Mesendoderm (in vitro differentiated cells): ENCODE measurements around the gene TNFAIP1.

ENCODE experiments used
- DNase-seq: peaks from one replicate; pipeline ENCODE4 v3.0.0; 2013
- H2AK5ac ChIP-seq: 2 replicates; pipeline ENCODE4 v1.6.1; 2013; ENCODE audit warnings: low read length, inconsistent platforms
- H2BK120ac ChIP-seq: 2 replicates; pipeline ENCODE4 v1.6.1; 2013; ENCODE audit warnings: low read depth, mild to moderate bottlenecking, low read length, moderate library complexity, mixed read lengths
- H2BK15ac ChIP-seq: replicated peaks from 2 replicates; pipeline ENCODE4 v1.6.1; 2013; ENCODE audit warnings: low read depth, mild to moderate bottlenecking, moderate library complexity
- H2BK5ac ChIP-seq: 2 replicates; pipeline ENCODE4 v1.6.1; 2013; ENCODE audit warnings: low read length, inconsistent platforms
- H3K18ac ChIP-seq: 2 replicates; pipeline ENCODE4 v1.6.1; 2013; ENCODE audit warnings: mild to moderate bottlenecking, low read length, mixed read lengths
- H3K23ac ChIP-seq: one replicate; pipeline ENCODE4 v1.6.1; 2013; ENCODE audit warnings: low read length
- H3K27ac ChIP-seq: 2 replicates; pipeline ENCODE4 v1.5.1; 2013; ENCODE audit warnings: low read depth, mild to moderate bottlenecking, inconsistent platforms, low read length, moderate library complexity
- H3K27me3 ChIP-seq: 2 replicates; pipeline ENCODE4 v1.6.1; 2013; ENCODE audit warnings: low read length, control low read depth, mild to moderate bottlenecking, inconsistent platforms; ENCODE audit not compliant: insufficient read depth, poor library complexity
- H3K36me3 ChIP-seq: 2 replicates; pipeline ENCODE4 v1.6.1; 2013; ENCODE audit warnings: low read length, inconsistent platforms; ENCODE audit not compliant: control insufficient read depth, insufficient read depth
- H3K4ac ChIP-seq: one replicate; pipeline ENCODE4 v1.6.1; 2013; ENCODE audit warnings: low read depth, mild to moderate bottlenecking, low read length, moderate library complexity
- H3K4me1 ChIP-seq: 2 replicates; pipeline ENCODE4 v1.6.1; 2013; ENCODE audit warnings: low read depth, low read length, inconsistent platforms; ENCODE audit not compliant: control insufficient read depth
- H3K4me2 ChIP-seq: 2 replicates; pipeline ENCODE4 v1.6.1; 2013; ENCODE audit warnings: low read length
- H3K4me3 ChIP-seq: 2 replicates; pipeline ENCODE4 v1.5.1; 2013; ENCODE audit warnings: mild to moderate bottlenecking, low read length
- H3K56ac ChIP-seq: one replicate; pipeline ENCODE4 v1.6.1; 2013; ENCODE audit warnings: low read length
- H3K79me1 ChIP-seq: 2 replicates; pipeline ENCODE4 v1.6.1; 2013; ENCODE audit warnings: low read length, inconsistent platforms
- H3K79me2 ChIP-seq: 2 replicates; pipeline ENCODE4 v1.6.1; 2013; ENCODE audit warnings: mild to moderate bottlenecking, low read length; ENCODE audit not compliant: control insufficient read depth, insufficient read depth
- H3K9ac ChIP-seq: 2 replicates; pipeline ENCODE4 v1.6.1; 2013; ENCODE audit warnings: low read length, inconsistent platforms
- H4K5ac ChIP-seq: one replicate; pipeline ENCODE4 v1.6.1; 2013; ENCODE audit warnings: low read length
- H4K8ac ChIP-seq: one replicate; pipeline ENCODE4 v1.6.1; 2013; ENCODE audit warnings: low read depth, mild to moderate bottlenecking, control low read depth, low read length, moderate library complexity
- WGBS: extraction: QIAGEN DNeasy Blood & Tissue Kit; methylation state at CpG from one replicate; pipeline ENCODE4 v1.1.7; 2013; ENCODE audit warnings: low lambda C conversion rate, missing lambda C conversion rate; ENCODE audit not compliant: insufficient coverage; ENCODE audit errors: extremely low coverage; 5-methylcytosine and 5-hydroxymethylcytosine counted together

TNFAIP1 gene

GRCh38 chr17:28381141-28381825, 45.7 kb downstream of the TNFAIP1 start:
- Histone ChIP-seq H3K23ac (peak overlapping the region; percentile 66), H3K4me2 (peak overlapping the region; percentile 70), H3K27me3 (peaks cover 8% of the 10 kb centered on the region), H3K9ac (peak overlapping the region; percentile 54), H3K36me3 (no peaks in the 10 kb centered on the region), H4K5ac (no peak overlapping the region), H3K4ac (no peak overlapping the region), H2BK120ac (no peak overlapping the region), H2AK5ac (no peak overlapping the region), H3K18ac (no peak overlapping the region), H2BK15ac (no peak overlapping the region), H3K27ac (no peak overlapping the region), H3K79me2 (no peaks in the 10 kb centered on the region), H4K8ac (no peak overlapping the region), H3K4me3 (no peak overlapping the region), H3K56ac (peak overlapping the region; percentile 89), H3K79me1 (no peaks in the 10 kb centered on the region), H3K4me1 (no peaks in the 10 kb centered on the region), H2BK5ac (no peak overlapping the region)
- peak; percentile 82 for DNase-seq
- no CpG with 5 or more reads among the region's 72 CpGs for WGBS

DNA sequence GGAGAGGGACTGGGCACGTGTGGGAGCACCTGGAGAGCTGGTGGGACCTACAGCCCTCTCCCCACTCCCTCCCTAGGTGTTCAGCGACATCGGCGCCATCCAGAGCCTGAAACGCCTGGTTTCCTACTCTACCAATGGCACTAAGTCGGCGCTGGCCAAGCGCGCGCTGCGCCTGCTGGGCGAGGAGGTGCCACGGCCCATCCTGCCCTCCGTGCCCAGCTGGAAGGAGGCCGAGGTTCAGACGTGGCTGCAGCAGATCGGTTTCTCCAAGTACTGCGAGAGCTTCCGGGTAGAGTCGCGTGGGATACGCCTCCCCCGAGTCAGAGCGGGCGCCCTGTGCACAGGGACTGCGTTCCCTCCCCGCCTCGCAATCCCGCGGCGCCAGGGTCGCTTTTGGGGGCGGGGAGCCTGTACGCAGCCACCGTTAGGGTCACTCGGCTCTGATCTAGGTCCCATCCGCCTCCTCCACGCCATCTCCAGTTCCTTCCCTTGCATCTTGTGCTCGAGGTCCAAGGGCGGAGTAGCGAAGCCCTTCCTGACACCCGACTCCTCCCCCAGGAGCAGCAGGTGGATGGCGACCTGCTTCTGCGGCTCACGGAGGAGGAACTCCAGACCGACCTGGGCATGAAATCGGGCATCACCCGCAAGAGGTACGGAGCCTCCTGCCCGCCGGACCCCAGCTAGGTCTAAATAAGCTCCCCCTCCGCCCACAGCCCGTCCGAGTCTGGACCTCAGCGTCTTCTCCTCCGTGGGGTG, 48.9 kb downstream of the TNFAIP1 start:
- Histone ChIP-seq H3K27ac (no peak overlapping the region), H3K79me2 (no peaks in the 10 kb centered on the region), H3K4ac (no peak overlapping the region), H3K9ac (peak overlapping the region; percentile 23), H3K23ac (no peak overlapping the region), H2BK5ac (no peak overlapping the region), H3K79me1 (no peaks in the 10 kb centered on the region), H4K5ac (no peak overlapping the region), H3K27me3 (peaks cover 8% of the 10 kb centered on the region), H3K56ac (peak overlapping the region; percentile 40), H3K4me1 (no peaks in the 10 kb centered on the region), H2BK15ac (no peak overlapping the region), H3K4me2 (peak overlapping the region; percentile 76), H2AK5ac (no peak overlapping the region), H4K8ac (no peak overlapping the region), H3K36me3 (no peaks in the 10 kb centered on the region), H2BK120ac (no peak overlapping the region), H3K18ac (no peak overlapping the region), H3K4me3 (peak overlapping the region; percentile 33)
- DNase-seq, result no peak
- no CpG with 5 or more reads among the region's 56 CpGs for WGBS

DNA sequence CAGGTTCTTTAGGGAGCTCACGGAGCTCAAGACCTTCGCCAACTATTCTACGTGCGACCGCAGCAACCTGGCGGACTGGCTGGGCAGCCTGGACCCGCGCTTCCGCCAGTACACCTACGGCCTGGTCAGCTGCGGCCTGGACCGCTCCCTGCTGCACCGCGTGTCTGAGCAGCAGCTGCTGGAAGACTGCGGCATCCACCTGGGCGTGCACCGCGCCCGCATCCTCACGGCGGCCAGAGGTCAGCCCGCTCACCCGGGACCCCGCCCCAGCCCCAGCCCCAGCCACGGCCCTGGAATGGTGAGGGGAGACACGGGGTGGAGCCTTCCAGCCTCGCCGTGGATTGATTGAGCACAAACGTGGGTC, 49.5 kb downstream of the TNFAIP1 start:
- Histone ChIP-seq H4K8ac (no peak overlapping the region), H3K4me1 (no peaks in the 10 kb centered on the region), H2BK120ac (no peak overlapping the region), H2AK5ac (no peak overlapping the region), H3K27ac (no peak overlapping the region), H3K56ac (peak overlapping the region; percentile 34), H2BK5ac (no peak overlapping the region), H3K79me1 (no peaks in the 10 kb centered on the region), H3K4me2 (peak overlapping the region; percentile 76), H3K36me3 (no peaks in the 10 kb centered on the region), H3K4me3 (no peak overlapping the region), H3K79me2 (no peaks in the 10 kb centered on the region), H2BK15ac (no peak overlapping the region), H3K9ac (no peak overlapping the region), H4K5ac (no peak overlapping the region), H3K18ac (no peak overlapping the region), H3K4ac (no peak overlapping the region), H3K23ac (no peak overlapping the region), H3K27me3 (peaks cover 8% of the 10 kb centered on the region)
- DNase-seq, result no peak
- WGBS, result no CpG with 5 or more reads among the region's 29 CpGs

- Histone ChIP-seq H3K4me2 (no peak overlapping the region), H3K27ac (no peak overlapping the region), H3K36me3 (no peaks in the 10 kb centered on the region), H3K23ac (no peak overlapping the region), H4K8ac (no peak overlapping the region), H3K79me1 (no peaks in the 10 kb centered on the region), H3K4me3 (no peak overlapping the region), H4K5ac (no peak overlapping the region), H2BK120ac (no peak overlapping the region), H3K9ac (no peak overlapping the region), H3K18ac (no peak overlapping the region), H3K27me3 (peaks cover 7% of the 10 kb centered on the region), H3K56ac (no peak overlapping the region), H3K4me1 (no peaks in the 10 kb centered on the region), H2BK5ac (no peak overlapping the region), H3K4ac (no peak overlapping the region), H2AK5ac (no peak overlapping the region), H3K79me2 (no peaks in the 10 kb centered on the region), H2BK15ac (no peak overlapping the region)
- no peak for DNase-seq
- no CpG with 5 or more reads among the region's 8 CpGs for WGBS
These were observed 49.8 kb downstream of the TNFAIP1 start for GRCh38 chr17:28385406-28385805.

DNA sequence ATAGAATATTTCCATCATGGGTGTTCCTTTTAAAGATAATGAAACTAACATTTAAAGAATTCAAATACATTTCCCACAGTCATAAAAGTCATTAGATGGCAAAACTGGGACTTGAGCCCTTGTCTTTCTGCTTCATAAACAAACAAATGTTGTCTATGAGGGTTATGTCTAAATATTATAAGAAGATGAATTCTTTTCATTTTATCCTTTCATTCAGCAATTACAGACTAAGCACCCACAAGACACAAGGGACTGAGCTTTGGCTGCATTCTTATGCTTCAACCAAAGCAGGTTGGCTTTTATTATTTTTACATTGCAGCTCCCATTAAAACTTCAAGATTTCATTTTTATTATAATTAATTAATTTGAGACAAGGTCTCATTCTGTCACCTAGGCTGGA, 50.8 kb downstream of the TNFAIP1 start:
- H3K27ac ChIP-seq, result no peak overlapping the region
- no peak overlapping the region for H4K5ac ChIP-seq
- DNase-seq, result no peak
- no peak overlapping the region for H3K56ac ChIP-seq
- H3K4me2 ChIP-seq, result no peak overlapping the region
- no peak overlapping the region for H2BK120ac ChIP-seq
- H3K4ac ChIP-seq, result no peak overlapping the region
- no peak overlapping the region for H2BK5ac ChIP-seq
- H3K23ac ChIP-seq, result no peak overlapping the region
- H3K9ac ChIP-seq, result no peak overlapping the region
- H3K36me3 ChIP-seq, result no peaks in the 10 kb centered on the region
- H3K27me3 ChIP-seq, result peaks cover 7% of the 10 kb centered on the region
- H3K79me1 ChIP-seq, result no peaks in the 10 kb centered on the region
- H2BK15ac ChIP-seq, result no peak overlapping the region
- no peak overlapping the region for H3K4me3 ChIP-seq
- H3K4me1 ChIP-seq, result no peaks in the 10 kb centered on the region
- no peak overlapping the region for H2AK5ac ChIP-seq
- H3K18ac ChIP-seq, result no peak overlapping the region
- H3K79me2 ChIP-seq, result no peaks in the 10 kb centered on the region
- H4K8ac ChIP-seq, result no peak overlapping the region
